ENCODE measurements around the gene PTPRO. TPM values are rescaled to one million over a fixed set of nuclear protein-coding genes. Genes with fewer than 3 reads are reported as not detected.

Gene PTPRO
- total RNA-seq, 2 donors from 2014 or later = 1.1 to 4.5 TPM

Other genes with a start within 250 kb of the PTPRO start
- not detected for gene RERG, start 101.1 kb upstream of the PTPRO start, total RNA-seq